ENCODE results near the gene FAM83B.

Gene FAM83B

GRCh38 chr6:54987633-54988290 is 141.2 kb downstream of the FAM83B start:
- Histone ChIP-seq H3K27ac (ENCODE audit: low read depth, low read length) (no peak overlapping the region), H3K36me3 (ENCODE audit: insufficient read depth, low read length) (no peaks in the 10 kb centered on the region), H3K27me3 (ENCODE audit: control insufficient read depth in 1 of 2, insufficient read depth in 2 of 2, low read length in 2 of 2) (no peaks in the 10 kb centered on the region), H3K4me3 (ENCODE audit: low read depth in 1 of 2, low read length in 2 of 2) (no peak overlapping the region), H3K9me3 (ENCODE audit: low read length) (no peaks in the 10 kb centered on the region), H3K9ac (ENCODE audit: low read length) (no peak overlapping the region), H3K4me1 (ENCODE audit: insufficient read depth, low read length) (no peaks in the 10 kb centered on the region)

- Histone ChIP-seq H3K27ac (ENCODE audit: low read depth, low read length) (no peak overlapping the region), H3K4me1 (ENCODE audit: insufficient read depth, low read length) (no peaks in the 10 kb centered on the region), H3K9ac (ENCODE audit: low read length) (no peak overlapping the region), H3K36me3 (ENCODE audit: insufficient read depth, low read length) (no peaks in the 10 kb centered on the region), H3K27me3 (ENCODE audit: control insufficient read depth in 1 of 2, insufficient read depth in 2 of 2, low read length in 2 of 2) (no peaks in the 10 kb centered on the region), H3K4me3 (ENCODE audit: low read depth in 1 of 2, low read length in 2 of 2) (no peak overlapping the region), H3K9me3 (ENCODE audit: low read length) (no peaks in the 10 kb centered on the region)
Observed at GRCh38 chr6:54988576-54988975, 142.0 kb downstream of the FAM83B start.

- Histone ChIP-seq H3K9ac (ENCODE audit: low read length) (no peak overlapping the region), H3K27me3 (ENCODE audit: control insufficient read depth in 1 of 2, insufficient read depth in 2 of 2, low read length in 2 of 2) (no peaks in the 10 kb centered on the region), H3K9me3 (ENCODE audit: low read length) (no peaks in the 10 kb centered on the region), H3K36me3 (ENCODE audit: insufficient read depth, low read length) (no peaks in the 10 kb centered on the region), H3K27ac (ENCODE audit: low read depth, low read length) (no peak overlapping the region), H3K4me1 (ENCODE audit: insufficient read depth, low read length) (no peaks in the 10 kb centered on the region), H3K4me3 (ENCODE audit: low read depth in 1 of 2, low read length in 2 of 2) (no peak overlapping the region)
Observed at GRCh38 chr6:54990001-54990400, 143.4 kb downstream of the FAM83B start.
